ENCODE measurements around the gene KLHL18.
"Not testable (repeated sequence)": the region's sequence is repeated elsewhere in the genome, so short reads cannot be mapped to it uniquely, and the experiment has no call there.

KLHL18 gene

GRCh38 chr3:47362701-47363100 is 80.0 kb downstream of the KLHL18 start:
- Histone ChIP-seq H3K4me3 (ENCODE audit: low read depth, low read length) (no peak overlapping the region), H3K4me1 (no peaks in the 10 kb centered on the region), H3K9me3 (ENCODE audit: control insufficient read depth, low read length) (no peaks in the 10 kb centered on the region), H2AFZ (no peak overlapping the region), H3K79me2 (no peaks in the 10 kb centered on the region), H3K27ac (peak overlapping the region; percentile 61), H3K36me3 (ENCODE audit: control insufficient read depth, insufficient read depth, low read length) (no peaks in the 10 kb centered on the region), H3K4me2 (ENCODE audit: low read length) (no peak overlapping the region), H3K27me3 (ENCODE audit: control insufficient read depth, insufficient read depth, low read length) (no peaks in the 10 kb centered on the region), H3K9ac (no peak overlapping the region)
- TF ChIP-seq CTCF (IDR thresholded peaks at IDR 0.05): no peak

GRCh38 chr3:47365213-47366153 is 82.7 kb downstream of the KLHL18 start:
- no peaks in the 10 kb centered on the region for H3K27me3 ChIP-seq (ENCODE audit: control insufficient read depth, insufficient read depth, low read length)
- H3K27ac ChIP-seq: no peak overlapping the region

GRCh38 chr3:47366833-47367232 is 84.1 kb downstream of the KLHL18 start:
- Histone ChIP-seq H3K27me3 (ENCODE audit: control insufficient read depth, insufficient read depth, low read length) (no peaks in the 10 kb centered on the region), H3K4me2 (ENCODE audit: low read length) (no peak overlapping the region), H3K36me3 (ENCODE audit: control insufficient read depth, insufficient read depth, low read length) (no peaks in the 10 kb centered on the region), H3K79me2 (no peaks in the 10 kb centered on the region), H3K9me3 (ENCODE audit: control insufficient read depth, low read length) (no peaks in the 10 kb centered on the region), H2AFZ (no peak overlapping the region), H3K27ac (no peak overlapping the region), H3K4me1 (no peaks in the 10 kb centered on the region), H3K9ac (no peak overlapping the region), H3K4me3 (ENCODE audit: low read depth, low read length) (no peak overlapping the region)
- TF ChIP-seq CTCF (IDR thresholded peaks at IDR 0.05): no peak

More at GRCh38 chr3:47365213-47366153, 82.7 kb downstream of the KLHL18 start:
- TF ChIP-seq CTCF (IDR thresholded peaks at IDR 0.05): no peak
- H3K79me2 ChIP-seq: no peaks in the 10 kb centered on the region
- no peak overlapping the region for H3K9ac ChIP-seq
- no peaks in the 10 kb centered on the region for H3K4me1 ChIP-seq
- no peaks in the 10 kb centered on the region for H3K9me3 ChIP-seq (ENCODE audit: control insufficient read depth, low read length)
- no peak overlapping the region for H3K4me3 ChIP-seq (ENCODE audit: low read depth, low read length)
- no peak overlapping the region for H2AFZ ChIP-seq
- no peaks in the 10 kb centered on the region for H3K36me3 ChIP-seq (ENCODE audit: control insufficient read depth, insufficient read depth, low read length)
- no peak overlapping the region for H3K4me2 ChIP-seq (ENCODE audit: low read length)

DNA sequence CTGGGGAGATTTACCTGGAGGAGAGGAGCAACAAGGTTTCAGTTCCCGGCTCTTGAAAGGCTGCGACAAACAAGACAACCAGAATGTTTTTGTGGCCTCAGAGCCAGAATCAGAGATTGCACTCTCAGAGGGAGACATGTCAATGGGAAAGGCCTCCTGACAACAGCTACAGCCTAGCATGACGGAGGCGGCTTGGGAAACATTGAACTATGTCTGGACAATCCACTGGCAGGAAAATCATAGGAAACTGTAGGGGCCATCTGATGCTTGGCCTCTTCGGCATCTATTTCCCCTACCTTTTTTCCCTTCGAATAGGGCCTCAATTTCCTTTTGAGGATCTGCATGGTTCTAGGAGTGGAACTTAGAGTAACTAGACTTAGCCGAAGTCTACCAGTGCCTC is 84.9 kb downstream of the KLHL18 start:
- Histone ChIP-seq H3K4me2 (ENCODE audit: low read length) (no peak overlapping the region), H3K4me3 (ENCODE audit: low read depth, low read length) (no peak overlapping the region), H3K27me3 (ENCODE audit: control insufficient read depth, insufficient read depth, low read length) (no peaks in the 10 kb centered on the region), H3K36me3 (ENCODE audit: control insufficient read depth, insufficient read depth, low read length) (no peaks in the 10 kb centered on the region), H3K9me3 (ENCODE audit: control insufficient read depth, low read length) (no peaks in the 10 kb centered on the region), H2AFZ (no peak overlapping the region), H3K9ac (no peak overlapping the region), H3K79me2 (no peaks in the 10 kb centered on the region), H3K4me1 (no peaks in the 10 kb centered on the region), H3K27ac (no peak overlapping the region)
- TF ChIP-seq CTCF (IDR thresholded peaks at IDR 0.05): no peak

- not testable (repeated sequence) for H3K4me3 ChIP-seq (ENCODE audit: low read depth, low read length); H3K27ac ChIP-seq; H3K4me1 ChIP-seq; H3K4me2 ChIP-seq (ENCODE audit: low read length); H3K9me3 ChIP-seq (ENCODE audit: control insufficient read depth, low read length); H3K36me3 ChIP-seq (ENCODE audit: control insufficient read depth, insufficient read depth, low read length); H3K27me3 ChIP-seq (ENCODE audit: control insufficient read depth, insufficient read depth, low read length); H3K79me2 ChIP-seq; H2AFZ ChIP-seq; H3K9ac ChIP-seq
Measured at GRCh38 chr3:47370020-47370419, 87.3 kb downstream of the KLHL18 start.
